NT2/D1 (cell line): ENCODE results near the gene THBS1.

Source experiments
- SUZ12 ChIP-seq: IDR thresholded peaks from 2 replicates; pipeline ENCODE4 v1.6.1; 2011; ENCODE audit not compliant: insufficient read length, insufficient read depth; ENCODE audit errors: extremely low read depth
- YY1 ChIP-seq: IDR thresholded peaks from 2 replicates; pipeline ENCODE4 v1.6.1; 2011; ENCODE audit not compliant: insufficient read length, insufficient read depth
- ZNF274 ChIP-seq: IDR thresholded peaks from 2 replicates; pipeline ENCODE4 v1.6.1; 2011; ENCODE audit warnings: mild to moderate bottlenecking, low read depth, low read length

- TF ChIP-seq ZNF274 (no peak), YY1 (no peak), SUZ12 (no peak)
Observed at GRCh38 chr15:39631357-39631756, 50.5 kb downstream of the THBS1 start.
